ENCODE results near the gene CCDC127.
"Not testable (repeated sequence)": the region's sequence is repeated elsewhere in the genome, so short reads cannot be mapped to it uniquely, and the experiment has no call there.

The CCDC127 gene

GRCh38 chr5:233426-233825 lies 15.5 kb upstream of the CCDC127 start:
- not testable (repeated sequence) for DNase-seq

- no peak for DNase-seq
These were observed 13.7 kb upstream of the CCDC127 start for GRCh38 chr5:231661-232060.

- DNase-seq, result no peak
These were observed 12.8 kb upstream of the CCDC127 start for GRCh38 chr5:230711-231110.

GRCh38 chr5:228886-229285 lies 10.9 kb upstream of the CCDC127 start:
- DNase-seq, result no peak

GRCh38 chr5:227375-227774 lies 9.4 kb upstream of the CCDC127 start:
- not testable (repeated sequence) for DNase-seq

GRCh38 chr5:225334-225733 lies 7.4 kb upstream of the CCDC127 start:
- no peak for DNase-seq

- DNase-seq, result no peak
These were observed 5.8 kb upstream of the CCDC127 start for GRCh38 chr5:223791-224190.

- not testable (repeated sequence) for DNase-seq
These were observed 5.2 kb upstream of the CCDC127 start for GRCh38 chr5:222951-223715.

GRCh38 chr5:219991-220390 lies 2.0 kb upstream of the CCDC127 start:
- no peak for DNase-seq

- no peak for DNase-seq
These were observed 1.5 kb upstream of the CCDC127 start for GRCh38 chr5:219460-219863.

GRCh38 chr5:218457-219291 lies 721 bp upstream of the CCDC127 start:
- DNase-seq, result no peak

- not testable (repeated sequence) for DNase-seq
These were observed 1.9 kb downstream of the CCDC127 start for GRCh38 chr5:216076-216475.

- DNase-seq, result not testable (repeated sequence)
These were observed 2.7 kb downstream of the CCDC127 start for GRCh38 chr5:215256-215655.

- DNase-seq, result no peak
These were observed 4.1 kb downstream of the CCDC127 start for GRCh38 chr5:213803-214395.

GRCh38 chr5:208449-209114 lies 9.4 kb downstream of the CCDC127 start:
- no peak for DNase-seq

GRCh38 chr5:207599-207998 lies 10.4 kb downstream of the CCDC127 start:
- no peak for DNase-seq

GRCh38 chr5:206927-207536 lies 10.9 kb downstream of the CCDC127 start:
- DNase-seq, result no peak

- DNase-seq, result no peak
These were observed 11.5 kb downstream of the CCDC127 start for GRCh38 chr5:206406-206805.

GRCh38 chr5:204966-205670 lies 12.8 kb downstream of the CCDC127 start:
- DNase-seq, result no peak

GRCh38 chr5:204462-204861 lies 13.5 kb downstream of the CCDC127 start:
- DNase-seq, result no peak

- DNase-seq, result no peak
These were observed 14.0 kb downstream of the CCDC127 start for GRCh38 chr5:204001-204400.
